HCT116 (cell line): ENCODE data around the gene SPEM1. TPM values are rescaled to one million over a fixed set of nuclear protein-coding genes. Genes with fewer than 3 reads are reported as not detected.
"Not testable (repeated sequence)": the region's sequence is repeated elsewhere in the genome, so short reads cannot be mapped to it uniquely, and the experiment has no call there.

Experiments
- ATAC-seq: fragments of 200-7000 bp; cut with Tn5 transposase; 2 replicates; pipeline ENCODE4 v1.9.1; 2020; ENCODE audit warnings: mild to moderate bottlenecking, moderate library complexity
- BruUV-seq: library from RNA; stranded (reverse); fragments of 400-500 nt; replicated peaks from 2 replicates; lab custom pipeline; 2021; lab: Mats Ljungman, UMichigan
- CTCF ChIA-PET: fragments of 300-600 bp; sonication (Branson Sonifier 250); formaldehyde crosslinking; loops from one replicate; lab custom pipeline; 2021; ENCODE audit warnings: antibody characterized with exemption; lab: Charles Lee
- POLR2A ChIA-PET: fragments of 300-600, 350-600 bp; sonication (Branson Sonifier 250); formaldehyde crosslinking; loops from one replicate; lab custom pipeline; 2021; ENCODE audit warnings: antibody characterized with exemption; lab: Charles Lee
- RAD21 ChIA-PET, 2 experiments: fragments of 300-600 bp; sonication (Branson Sonifier 250); formaldehyde crosslinking; loops; one replicate each; lab custom pipeline; 2023; ENCODE audit warnings: low total read pairs in 2 of 2; ENCODE audit not compliant: uncharacterized antibody in 2 of 2, unreplicated experiment in 2 of 2, low non-redundant PET in 1 of 2; lab: Charles Lee
- DNase-seq: peaks from one replicate; pipeline ENCODE4 v3.0.0-alpha.2; 2010; ENCODE audit warnings: low read depth, low spot score
- H2AFZ ChIP-seq: fragments of 200-600 bp; shearing (Covaris generic), sonication (generic); 2 replicates; pipeline ENCODE4 v1.6.1; 2017; ENCODE audit warnings: low read depth, mixed run types, mixed read lengths, antibody characterized with exemption, low read length; ENCODE audit not compliant: poor library complexity, severe bottlenecking
- H3K27ac ChIP-seq: 2 replicates; pipeline ENCODE4 v1.5.1; 2012; ENCODE audit warnings: low read depth, low read length
- H3K27me3 ChIP-seq: fragments of 200-600 bp; sonication (generic); 2 replicates; pipeline ENCODE4 v1.6.1; 2016; ENCODE audit warnings: mixed run types, low read length, mixed read lengths; ENCODE audit not compliant: insufficient read depth
- H3K36me3 ChIP-seq, 2 experiments: fragments of 200-500 bp in 1 of 2; fragments of 200-600 bp in 1 of 2; sonication (Bioruptor generic) in 1 of 2; sonication (generic) in 1 of 2; 2 replicates each; pipeline versions ENCODE4 v1.5.1 to v1.6.1; 2014 to 2016; ENCODE audit warnings: low read length in 2 of 2, inconsistent platforms in 1 of 2, mixed read lengths in 1 of 2, mixed run types in 1 of 2; ENCODE audit not compliant: insufficient read depth in 2 of 2, control insufficient read depth in 1 of 2
- H3K4me1 ChIP-seq, 2 experiments: fragments of 200-600 bp in 1 of 2; sonication (generic) in 1 of 2; 2 replicates each; pipeline versions ENCODE4 v1.5.1 to v1.6.1; 2012 to 2017; ENCODE audit warnings: low read length in 2 of 2, inconsistent platforms in 1 of 2, mild to moderate bottlenecking in 1 of 2, mixed read lengths in 1 of 2, mixed run types in 1 of 2, moderate library complexity in 1 of 2; ENCODE audit not compliant: insufficient read depth in 2 of 2, control insufficient read depth in 1 of 2
- H3K4me2 ChIP-seq: fragments of 200-600 bp; sonication (generic); 2 replicates; pipeline ENCODE4 v1.6.1; 2017; ENCODE audit warnings: mixed run types, low read length, mixed read lengths
- H3K4me3 ChIP-seq, 2 experiments: fragments of 200-600 bp in 1 of 2; sonication (generic) in 1 of 2; replicated peaks in 1 of 2; 2 replicates each; pipeline ENCODE4 v1.5.1; 2011 to 2016; ENCODE audit warnings: low read length in 2 of 2, control low read depth in 1 of 2, low read depth in 1 of 2, mild to moderate bottlenecking in 1 of 2, mixed read lengths in 1 of 2, mixed run types in 1 of 2
- H3K79me2 ChIP-seq: fragments of 200-600 bp; sonication (generic); 2 replicates; pipeline ENCODE4 v1.6.1; 2017; ENCODE audit warnings: mild to moderate bottlenecking, mixed run types, low read length, moderate library complexity, mixed read lengths; ENCODE audit not compliant: insufficient read depth
- H3K9ac ChIP-seq: fragments of 200-600 bp; sonication (generic); 2 replicates; pipeline ENCODE4 v1.6.1; 2016; ENCODE audit warnings: low read length, mixed read lengths
- H3K9me2 ChIP-seq: fragments of 200-600 bp; sonication (generic), shearing (Covaris generic); 2 replicates; pipeline ENCODE4 v1.6.1; 2017; ENCODE audit warnings: mixed run types, mild to moderate bottlenecking, moderate library complexity; ENCODE audit not compliant: insufficient read depth
- H3K9me3 ChIP-seq, 2 experiments: fragments of 200-500 bp in 1 of 2; fragments of 200-600 bp in 1 of 2; sonication (Bioruptor generic) in 1 of 2; sonication (generic) in 1 of 2; 2 replicates each; pipeline ENCODE4 v1.6.1; 2014 to 2017; ENCODE audit warnings: low read length in 2 of 2, mixed read lengths in 2 of 2, inconsistent platforms in 1 of 2, low read depth in 1 of 2, mild to moderate bottlenecking in 1 of 2, mixed run types in 1 of 2, moderate library complexity in 1 of 2; ENCODE audit not compliant: control insufficient read depth in 1 of 2, insufficient read depth in 1 of 2
- H4K20me1 ChIP-seq: fragments of 200-600 bp; sonication (generic), shearing (Covaris generic); 2 replicates; pipeline ENCODE4 v1.6.1; 2017; ENCODE audit warnings: mixed run types, mild to moderate bottlenecking, moderate library complexity; ENCODE audit not compliant: insufficient read depth
- CBX3 ChIP-seq: IDR thresholded peaks from 2 replicates; pipeline ENCODE4 v1.6.1; 2012; ENCODE audit warnings: low read depth
- CTCF ChIP-seq, 3 experiments: fragments of 200-600 bp in 1 of 3; sonication (generic) in 1 of 3; IDR thresholded peaks in 2 of 3; conservative IDR thresholded peaks in 1 of 3; 2 replicates each; pipeline ENCODE4 v1.5.1; 2012 to 2017; ENCODE audit warnings: low read depth in 2 of 3, low read length in 2 of 3, antibody characterized with exemption in 1 of 3, borderline replicate concordance in 1 of 3, control low read depth in 1 of 3, mild to moderate bottlenecking in 1 of 3, mixed read lengths in 1 of 3, mixed run types in 1 of 3, moderate library complexity in 1 of 3; ENCODE audit not compliant: insufficient read depth in 1 of 3
- ELF1 ChIP-seq: IDR thresholded peaks from 2 replicates; pipeline ENCODE4 v1.6.1; 2012; ENCODE audit warnings: low read depth, borderline replicate concordance
- FOSL1 ChIP-seq: IDR thresholded peaks from 2 replicates; pipeline ENCODE4 v1.6.1; 2012; ENCODE audit warnings: low read depth
- RAD21 ChIP-seq: IDR thresholded peaks from 2 replicates; pipeline ENCODE4 v1.6.1; 2012; ENCODE audit warnings: low read depth, mild to moderate bottlenecking
- SIN3A ChIP-seq: IDR thresholded peaks from 2 replicates; pipeline ENCODE4 v1.6.1; 2012; ENCODE audit warnings: low read depth
- YY1 ChIP-seq: IDR thresholded peaks from 2 replicates; pipeline ENCODE4 v1.6.1; 2011; ENCODE audit warnings: low read length, low read depth, moderate library complexity, mild to moderate bottlenecking; ENCODE audit not compliant: insufficient replicate concordance; ENCODE audit errors: extremely low read depth
- intact Hi-C: fragments of 100-400 bp; cut with micrococcal nuclease; formaldehyde crosslinking; loops from 2 replicates; pipeline ENCODE4 v1.10.0; 2022
- total RNA-seq: library from RNA; stranded (reverse); gene quantifications from one replicate; pipeline ENCODE4 v1.2.1, GENCODE V29; 2021; ENCODE audit not compliant: unreplicated experiment

SPEM1 gene
- total RNA-seq, 1 experiment from 2014 or later: 0.32 TPM

- H3K27me3 ChIP-seq: no peaks in the 10 kb centered on the region
- no peak overlapping the region for H3K9ac ChIP-seq
- RAD21 ChIA-PET: no interaction called here
- no peak overlapping the region for H2AFZ ChIP-seq
- no TSS peak for BruUV-seq
- DNase-seq (no peak), ATAC-seq (no peak)
- no peaks in the 10 kb centered on the region for H3K9me2 ChIP-seq
- H3K9me3 ChIP-seq: no peaks in the 10 kb centered on the region
- H3K36me3 ChIP-seq: no peaks in the 10 kb centered on the region; a peak in 2 of 4 replicates
- CTCF ChIA-PET: no interaction called here
- intact Hi-C loops: no loop called here
- TF ChIP-seq ELF1: no peak
- TF ChIP-seq SIN3A: no peak
- H3K4me1 ChIP-seq: peaks cover 0 to 5% of the 10 kb centered on the region in 2 experiments; a peak in 1 of 4 replicates
- H3K4me3 ChIP-seq: no peak overlapping the region
- POLR2A ChIA-PET: no interaction called here
- H3K79me2 ChIP-seq: peaks cover 4% of the 10 kb centered on the region; the same call in 1 of the 2 replicates
- H3K4me2 ChIP-seq: no peak overlapping the region
- H4K20me1 ChIP-seq: no peaks in the 10 kb centered on the region
- H3K27ac ChIP-seq: no peak overlapping the region
Measured at GRCh38 chr17:7468290-7468689, 48.2 kb downstream of the SPEM1 start.

- ChIA-PET POLR2A (no interaction called here), CTCF (no interaction called here), RAD21 (no interaction called here)
- H3K79me2 ChIP-seq: peaks cover 4% of the 10 kb centered on the region; the same call in 1 of the 2 replicates
- intact Hi-C loops: no loop called here
- TF ChIP-seq FOSL1 (no peak), YY1 (no peak), ELF1 (no peak), CTCF (IDR thresholded peaks at IDR 0.05 in 2 of 3, conservative IDR thresholded peaks at IDR 0.05 in 1 of 3; ENCODE audit: borderline replicate concordance in 1 of 3, insufficient read depth in 1 of 3, low read depth in 2 of 3, low read length in 2 of 3) (no peak), SIN3A (no peak), RAD21 (no peak), CBX3 (no peak)
- no peak overlapping the region for H2AFZ ChIP-seq
- H3K4me1 ChIP-seq: peaks cover 0 to 5% of the 10 kb centered on the region in 2 experiments; a peak in 1 of 4 replicates
- H3K27ac ChIP-seq: no peak overlapping the region
- H3K9me2 ChIP-seq: no peaks in the 10 kb centered on the region
- no peaks in the 10 kb centered on the region for H4K20me1 ChIP-seq
- no peak overlapping the region for H3K4me2 ChIP-seq
- DNase-seq (no peak), ATAC-seq (no peak)
- BruUV-seq: no TSS peak
- H3K36me3 ChIP-seq: no peaks in the 10 kb centered on the region; a peak in 1 of 4 replicates
- no peak overlapping the region for H3K9ac ChIP-seq
- H3K9me3 ChIP-seq: no peaks in the 10 kb centered on the region
- H3K4me3 ChIP-seq: no peak overlapping the region
- H3K27me3 ChIP-seq: no peaks in the 10 kb centered on the region
Measured at GRCh38 chr17:7468804-7469389, 48.8 kb downstream of the SPEM1 start.

GRCh38 chr17:7469843-7470242, 49.7 kb downstream of the SPEM1 start:
- POLR2A ChIA-PET, H3K79me2 ChIP-seq: not testable (repeated sequence)

More at GRCh38 chr17:7469843-7470242, 49.7 kb downstream of the SPEM1 start:
- H3K9me3 ChIP-seq, H3K9ac ChIP-seq, DNase-seq, H4K20me1 ChIP-seq, ATAC-seq, H3K4me3 ChIP-seq, H3K36me3 ChIP-seq, RAD21 ChIA-PET, H3K27ac ChIP-seq, H3K27me3 ChIP-seq, H3K4me1 ChIP-seq, H3K9me2 ChIP-seq, BruUV-seq, H3K4me2 ChIP-seq, H2AFZ ChIP-seq, CTCF ChIA-PET, intact Hi-C loops: not testable (repeated sequence)
